Ascending aorta (tissue), 2 donors: ENCODE measurements around the gene EPB41L5. TPM values are rescaled to one million over a fixed set of nuclear protein-coding genes. Genes with fewer than 3 reads are reported as not detected.
"Not testable (repeated sequence)": the region's sequence is repeated elsewhere in the genome, so short reads cannot be mapped to it uniquely, and the experiment has no call there.

Experiments used
- DNase-seq, 2 donors: peaks; one replicate each; pipeline ENCODE4 v3.0.0-alpha.2; 2019; ENCODE audit warnings: low spot score in 2 of 2
- H3K27ac ChIP-seq, 2 donors: fragments of 200-600 bp; sonication (generic); one replicate each; pipeline ENCODE4 v1.5.1; 2016 to 2017; ENCODE audit warnings: mild to moderate bottlenecking in 1 of 2
- H3K27me3 ChIP-seq: fragments of 200-600 bp; sonication (generic); one replicate; pipeline ENCODE4 v1.5.1; 2017
- H3K36me3 ChIP-seq, 2 donors: fragments of 200-600 bp; sonication (generic); one replicate each; pipeline ENCODE4 v1.5.1; 2016
- H3K4me1 ChIP-seq, 2 donors: fragments of 200-600 bp; sonication (generic); one replicate each; pipeline ENCODE4 v1.5.1; 2016 to 2017; ENCODE audit warnings: mild to moderate bottlenecking in 1 of 2
- H3K4me3 ChIP-seq, 2 donors: fragments of 200-600 bp; sonication (generic); one replicate each; pipeline ENCODE4 v1.5.1; 2016 to 2017; ENCODE audit warnings: mild to moderate bottlenecking in 1 of 2
- H3K9me3 ChIP-seq, 2 donors: fragments of 200-600 bp; sonication (generic); one replicate each; pipeline ENCODE4 v1.5.1; 2016
- CTCF ChIP-seq, 3 experiments: fragments of 200-600 bp in 2 of 3; fragments of 450-650 bp in 1 of 3; sonication (generic) in 2 of 3; IDR thresholded peaks; one replicate each; pipeline ENCODE4 v1.5.1; 2016 to 2019; ENCODE audit warnings: antibody characterized with exemption in 3 of 3, mild to moderate bottlenecking in 1 of 3, moderate library complexity in 1 of 3
- intact Hi-C: fragments of 100-400 bp; cut with DNase I; formaldehyde crosslinking; loops from one replicate; pipeline ENCODE4 v1.15.1; 2023
- total RNA-seq: library from RNA; depleted of rRNA; stranded (reverse); fragments of >200 nt; gene quantifications from one replicate; pipeline ENCODE4 v1.1.0, GENCODE V29; 2016

EPB41L5 gene
- total RNA-seq, 1 donor from 2014 or later, result 11.7 TPM

GRCh38 chr2:120192280-120192679, 179.4 kb downstream of the EPB41L5 start:
- no peak for TF ChIP-seq CTCF (IDR thresholded peaks at IDR 0.05)
- H3K9me3 ChIP-seq, result peaks cover 7 to 18% of the 10 kb centered on the region in 2 donors
- H3K27ac ChIP-seq, result no peak overlapping the region
- intact Hi-C loops, result no loop called here
- no peak for DNase-seq
- H3K27me3 ChIP-seq, result no peaks in the 10 kb centered on the region
- no peaks in the 10 kb centered on the region for H3K36me3 ChIP-seq
- no peak overlapping the region for H3K4me3 ChIP-seq
- H3K4me1 ChIP-seq, result no peaks in the 10 kb centered on the region

GRCh38 chr2:120195553-120195952, 182.7 kb downstream of the EPB41L5 start:
- intact Hi-C loops, result no loop called here
- Histone ChIP-seq H3K27me3 (no peaks in the 10 kb centered on the region), H3K4me3 (no peak overlapping the region), H3K36me3 (no peaks in the 10 kb centered on the region), H3K9me3 (peaks cover 7 to 22% of the 10 kb centered on the region in 2 donors), H3K4me1 (no peaks in the 10 kb centered on the region), H3K27ac (no peak overlapping the region)
- no peak for DNase-seq
- no peak for TF ChIP-seq CTCF (IDR thresholded peaks at IDR 0.05)

- intact Hi-C loops, H3K27ac ChIP-seq, H3K27me3 ChIP-seq: not testable (repeated sequence)
These were observed 187.1 kb downstream of the EPB41L5 start for GRCh38 chr2:120199817-120200459.

GRCh38 chr2:120203251-120204021, 190.6 kb downstream of the EPB41L5 start:
- Histone ChIP-seq H3K36me3 (no peaks in the 10 kb centered on the region), H3K4me1 (no peaks in the 10 kb centered on the region), H3K27me3 (no peaks in the 10 kb centered on the region), H3K4me3 (no peak overlapping the region), H3K27ac (no peak overlapping the region), H3K9me3 (peaks cover 0 to under 1% of the 10 kb centered on the region in 2 donors)
- no peak for TF ChIP-seq CTCF (IDR thresholded peaks at IDR 0.05)
- DNase-seq, result no peak
- intact Hi-C loops, result no loop called here

More at GRCh38 chr2:120199817-120200459, 187.1 kb downstream of the EPB41L5 start:
- not testable (repeated sequence) for H3K36me3 ChIP-seq, H3K4me1 ChIP-seq, H3K4me3 ChIP-seq, DNase-seq
- peaks cover 0 to 14% of the 10 kb centered on the region in 2 donors for H3K9me3 ChIP-seq

- no peak for TF ChIP-seq CTCF (IDR thresholded peaks at IDR 0.05)
- no peaks in the 10 kb centered on the region for H3K36me3 ChIP-seq
- H3K27ac ChIP-seq, result no peak overlapping the region
- no peak overlapping the region for H3K4me3 ChIP-seq
- H3K27me3 ChIP-seq, result no peaks in the 10 kb centered on the region
- no peaks in the 10 kb centered on the region for H3K4me1 ChIP-seq
- no peak for DNase-seq
- intact Hi-C loops, result no loop called here
- H3K9me3 ChIP-seq, result no peaks in the 10 kb centered on the region
These were observed 191.1 kb downstream of the EPB41L5 start for GRCh38 chr2:120204022-120204405.

- no peak overlapping the region for H3K4me3 ChIP-seq
- H3K27me3 ChIP-seq, result no peaks in the 10 kb centered on the region
- intact Hi-C loops, result no loop called here
- H3K9me3 ChIP-seq, result no peaks in the 10 kb centered on the region
- no peak for TF ChIP-seq CTCF (IDR thresholded peaks at IDR 0.05)
- no peaks in the 10 kb centered on the region for H3K4me1 ChIP-seq
- H3K36me3 ChIP-seq, result no peaks in the 10 kb centered on the region
- H3K27ac ChIP-seq, result no peak overlapping the region
- DNase-seq, result no peak
These were observed 191.5 kb downstream of the EPB41L5 start for GRCh38 chr2:120204417-120204816.
